HepG2 (cell line): ENCODE measurements around the gene PFKL. TPM values are rescaled to one million over a fixed set of nuclear protein-coding genes. Genes with fewer than 3 reads are reported as not detected.
A peak's percentile ranks its signal among the peaks of the same experiment; 100 is the strongest.

Source experiments
- GATAD2A ChIP-seq: IDR thresholded peaks from 2 replicates; pipeline ENCODE4 v1.6.1; 2016
- HDAC1 ChIP-seq: sonication (generic); formaldehyde crosslinking; IDR thresholded peaks from 2 replicates; pipeline ENCODE4 v1.5.1; 2020; ENCODE audit warnings: mild to moderate bottlenecking, missing genetic modification reagents
- HES4 ChIP-seq: sonication (generic); formaldehyde crosslinking; IDR thresholded peaks from 2 replicates; pipeline ENCODE4 v1.9.0; 2021; ENCODE audit warnings: mild to moderate bottlenecking, missing genetic modification reagents, borderline replicate concordance
- KDM4B ChIP-seq: sonication (generic); formaldehyde crosslinking; IDR thresholded peaks from 2 replicates; pipeline ENCODE4 v1.4.0; 2020; ENCODE audit warnings: missing genetic modification reagents
- KDM5B ChIP-seq: sonication (generic); formaldehyde crosslinking; IDR thresholded peaks from 2 replicates; pipeline ENCODE4 v1.4.0; 2020; ENCODE audit warnings: missing genetic modification reagents, mild to moderate bottlenecking, borderline replicate concordance
- KMT2A ChIP-seq: sonication (generic); formaldehyde crosslinking; IDR thresholded peaks from 2 replicates; pipeline ENCODE4 v1.4.0; 2020; ENCODE audit warnings: missing genetic modification reagents
- MBNL3 ChIP-seq: fragments of 250-450 bp; sonication (Bioruptor Pico); conservative IDR thresholded peaks from 2 replicates; pipeline ENCODE4 v1.8.0; 2022; ENCODE audit warnings: mild to moderate bottlenecking, inconsistent platforms
- MXD3 ChIP-seq: IDR thresholded peaks from 2 replicates; pipeline ENCODE4 v1.6.1; 2016; ENCODE audit warnings: mild to moderate bottlenecking, missing biosample characterization, missing genetic modification reagents
- NBN ChIP-seq: fragments of 450-650 bp; conservative IDR thresholded peaks from 2 replicates; pipeline ENCODE4 v1.6.1; 2017
- NFE2L1 ChIP-seq: sonication (generic); formaldehyde crosslinking; IDR thresholded peaks from 2 replicates; pipeline ENCODE4 v1.4.0; 2020; ENCODE audit warnings: missing genetic modification reagents, mild to moderate bottlenecking, borderline replicate concordance
- SAP130 ChIP-seq: IDR thresholded peaks from 2 replicates; pipeline ENCODE4 v1.6.1; 2016; ENCODE audit warnings: low read depth
- ZC3H13 ChIP-seq: sonication (generic); formaldehyde crosslinking; IDR thresholded peaks from 2 replicates; pipeline ENCODE4 v1.8.1; 2023; ENCODE audit warnings: mild to moderate bottlenecking, missing genetic modification reagents, moderate library complexity
- ZNF20 ChIP-seq: sonication (generic); formaldehyde crosslinking; IDR thresholded peaks from 2 replicates; pipeline ENCODE4 v1.4.0; 2020; ENCODE audit warnings: mild to moderate bottlenecking, moderate library complexity, missing genetic modification reagents
- ZNF414 ChIP-seq: sonication (generic); formaldehyde crosslinking; IDR thresholded peaks from 2 replicates; pipeline ENCODE4 v1.5.0; 2020; ENCODE audit warnings: missing genetic modification reagents
- ZNF687 ChIP-seq: sonication (generic); formaldehyde crosslinking; IDR thresholded peaks from 2 replicates; pipeline ENCODE4 v1.5.1; 2020; ENCODE audit warnings: mild to moderate bottlenecking, missing genetic modification reagents, moderate library complexity
- polyA plus RNA-seq, 8 experiments: library from polyadenylated mRNA; depleted of rRNA in 3 of 8; stranded (reverse) in 7 of 8; unstranded in 1 of 8; fragments of >200 nt; fragmentation: Illumina TruSeq in 4 of 8; extraction: Trizol in 4 of 8; gene quantifications; 2 replicates each; pipeline versions ENCODE4 v1.2.1 to v1.2.3, GENCODE V29; 2011 to 2016; ENCODE audit warnings: low read depth in 4 of 8, missing spikeins in 1 of 8, mixed read lengths in 1 of 8; ENCODE audit not compliant: insufficient read depth in 1 of 8
- total RNA-seq, 5 experiments: library from RNA; depleted of rRNA; stranded (reverse); fragments of >200 nt; fragmentation: Illumina TruSeq; extraction: Trizol; gene quantifications; 2 replicates each; pipeline ENCODE4 v1.2.3, GENCODE V29; 2016; ENCODE audit warnings: low read depth in 1 of 5

The PFKL gene
- total and polyA plus RNA-seq, 2 of the 13 experiments (the other 11 are each of a cell fraction or from before 2014, with no cell fraction given) = 92.8 to 106 TPM

GRCh38 chr21:44295163-44295573 is 4.7 kb upstream of the PFKL start (continued):
- TF ChIP-seq ZNF687 (CRISPR knock-in tag) = peak; percentile 49
- no peak for TF ChIP-seq HES4 (CRISPR knock-in tag)
- TF ChIP-seq KDM4B (CRISPR knock-in tag) = no peak
- TF ChIP-seq MBNL3 (CRISPR knock-in tag) = no peak
- 0 out of 2 replicates have a peak, but pooled peaks have one; percentile 8 for TF ChIP-seq SAP130 (CRISPR knock-in tag)
- TF ChIP-seq KMT2A (CRISPR knock-in tag) = no peak
- TF ChIP-seq MXD3 (CRISPR knock-in tag) = 0 out of 2 replicates have a peak, but pooled peaks have one; percentile 47
- no peak for TF ChIP-seq ZNF20
- 0 out of 2 replicates have a peak, but pooled peaks have one; percentile 18 for TF ChIP-seq HDAC1
- no peak for TF ChIP-seq NFE2L1 (CRISPR knock-in tag)
- TF ChIP-seq ZNF414 = no peak
- peak; percentile 24; the same call in 1 of the 2 replicates for TF ChIP-seq KDM5B (CRISPR knock-in tag)
- no peak for TF ChIP-seq GATAD2A (CRISPR knock-in tag)
- no peak for TF ChIP-seq NBN
- TF ChIP-seq ZC3H13 (CRISPR knock-in tag) = no peak
